Stimulated activated CD4-positive, alpha-beta T cell treated with anti-CD3 and anti-CD28 coated beads, Interleukin-1b, Interleukin-23, amount 100 ng/mL, for 24 hours (primary cell): Measurements from ENCODE around the gene PKDCC.

Source experiments
- DNase-seq, 4 experiments: peaks; one replicate each; pipeline ENCODE4 v3.0.0-alpha.2; 2020; ENCODE audit warnings: low read depth in 4 of 4, low spot score in 1 of 4

The PKDCC gene

DNA sequence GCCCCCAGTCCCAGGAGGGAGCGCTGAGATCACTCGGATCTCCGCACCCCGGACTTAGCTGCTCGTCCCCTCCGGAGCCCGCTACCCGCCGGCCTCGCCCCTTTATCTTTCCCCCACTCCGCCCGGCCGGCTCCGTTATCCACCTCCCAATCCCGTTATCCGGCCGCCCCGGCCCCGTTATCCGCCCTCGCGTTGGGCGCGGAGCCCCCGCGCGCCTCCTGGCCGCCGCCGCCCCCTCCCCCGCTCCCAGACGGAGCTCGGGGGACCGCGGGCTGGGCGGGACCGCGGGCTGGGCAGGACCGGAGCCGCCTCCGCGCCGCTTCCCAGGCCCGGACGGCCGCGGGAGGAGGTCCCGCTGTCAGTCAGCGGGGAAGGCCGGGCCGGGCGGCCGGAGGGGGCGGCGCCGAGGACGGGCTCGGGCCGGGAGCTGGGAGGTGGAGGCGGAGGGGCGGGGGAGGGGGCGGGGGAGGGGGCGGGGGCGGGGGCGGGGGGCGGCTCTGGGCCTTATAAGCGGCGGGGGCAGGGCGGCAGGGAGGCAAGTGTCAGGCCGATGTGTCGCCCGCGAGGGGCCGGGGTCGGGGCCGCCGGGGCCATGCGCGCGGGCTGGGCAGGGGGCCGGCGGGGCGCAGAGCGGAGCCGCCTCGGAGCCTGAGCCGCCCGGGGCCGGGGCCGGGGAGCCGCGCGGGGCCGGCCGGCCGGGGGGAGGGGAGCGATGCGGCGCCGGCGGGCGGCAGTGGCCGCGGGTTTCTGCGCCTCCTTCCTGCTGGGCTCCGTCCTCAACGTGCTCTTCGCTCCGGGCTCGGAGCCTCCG is at the start of gene PKDCC:
Gene PKDCC, plus strand, starts transcription at position 534 of the 811 bp plus-strand sequence. Its CDS starts 179 bp downstream, at position 713.
- peak in 1 of 4 experiments; percentile 14 for DNase-seq

DNA sequence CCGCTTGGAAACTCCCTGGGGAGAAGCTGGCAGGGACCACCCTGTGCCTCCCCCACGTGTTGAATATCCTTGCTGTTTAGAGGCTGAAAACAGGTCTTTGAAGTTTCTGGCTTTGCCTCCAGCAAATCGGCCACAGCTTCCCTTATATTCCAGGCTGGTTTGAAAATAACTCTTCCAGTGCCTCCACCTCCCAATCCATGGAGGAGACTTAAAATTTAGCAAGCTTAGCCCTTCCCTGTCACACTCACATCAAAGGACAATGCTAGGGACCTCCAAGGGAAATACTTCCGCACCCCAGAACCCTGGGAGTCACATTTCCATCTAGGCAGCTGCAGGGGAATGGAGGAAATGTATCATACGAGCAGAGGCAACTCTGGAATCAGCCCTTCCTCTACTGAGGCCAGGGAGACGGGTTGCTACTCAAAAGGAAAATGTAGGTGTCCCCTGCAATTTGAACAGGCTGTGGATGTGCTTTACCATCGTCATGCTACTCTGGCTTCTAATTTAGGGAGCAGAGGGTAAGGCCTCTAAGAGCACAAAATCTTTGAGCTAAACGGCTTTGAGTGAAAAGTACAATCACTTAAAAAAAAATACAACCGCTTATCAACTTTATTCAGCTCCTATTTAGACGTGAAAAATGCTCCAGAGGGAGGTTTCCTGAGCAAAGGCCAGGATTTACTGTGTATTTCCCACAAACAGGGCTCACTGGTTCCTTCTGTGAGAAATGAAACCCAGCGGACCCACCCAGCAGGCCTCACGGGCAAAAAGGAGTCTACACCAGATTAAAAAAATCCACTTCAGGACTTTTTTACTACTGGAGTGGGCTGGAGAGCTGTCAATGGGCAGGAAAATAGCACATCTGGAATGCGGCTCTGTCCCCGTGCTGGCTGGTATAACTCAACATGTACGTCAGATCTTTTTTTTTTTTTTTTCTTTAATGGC is 49.4 kb upstream of the PKDCC start:
- no peak for DNase-seq

DNA sequence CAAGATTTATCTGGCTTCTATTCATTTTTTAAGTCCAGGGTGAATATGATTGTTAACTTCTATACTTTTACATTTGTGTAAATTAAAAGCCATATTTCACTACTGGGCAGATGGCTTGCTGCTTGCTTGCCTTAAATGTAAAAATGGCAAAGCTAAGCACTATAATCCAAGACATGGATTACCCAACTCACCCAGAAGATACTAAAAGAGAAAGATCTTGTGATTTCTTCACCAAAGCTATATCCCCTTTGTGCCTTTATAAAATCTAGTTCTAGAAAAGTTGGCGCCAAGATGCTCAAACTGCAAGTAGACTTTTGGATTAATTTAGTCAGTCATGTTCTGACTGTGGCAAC is 48.7 kb upstream of the PKDCC start:
- DNase-seq, result no peak

- no peak for DNase-seq
Measured at GRCh38 chr2:41999592-42000281, 48.1 kb upstream of the PKDCC start.

GRCh38 chr2:42001711-42002201 is 46.1 kb upstream of the PKDCC start:
- DNase-seq, result no peak

GRCh38 chr2:42007551-42007950 is 40.3 kb upstream of the PKDCC start:
- no peak for DNase-seq

- DNase-seq, result no peak
Measured at GRCh38 chr2:42008241-42008921, 39.4 kb upstream of the PKDCC start.

DNA sequence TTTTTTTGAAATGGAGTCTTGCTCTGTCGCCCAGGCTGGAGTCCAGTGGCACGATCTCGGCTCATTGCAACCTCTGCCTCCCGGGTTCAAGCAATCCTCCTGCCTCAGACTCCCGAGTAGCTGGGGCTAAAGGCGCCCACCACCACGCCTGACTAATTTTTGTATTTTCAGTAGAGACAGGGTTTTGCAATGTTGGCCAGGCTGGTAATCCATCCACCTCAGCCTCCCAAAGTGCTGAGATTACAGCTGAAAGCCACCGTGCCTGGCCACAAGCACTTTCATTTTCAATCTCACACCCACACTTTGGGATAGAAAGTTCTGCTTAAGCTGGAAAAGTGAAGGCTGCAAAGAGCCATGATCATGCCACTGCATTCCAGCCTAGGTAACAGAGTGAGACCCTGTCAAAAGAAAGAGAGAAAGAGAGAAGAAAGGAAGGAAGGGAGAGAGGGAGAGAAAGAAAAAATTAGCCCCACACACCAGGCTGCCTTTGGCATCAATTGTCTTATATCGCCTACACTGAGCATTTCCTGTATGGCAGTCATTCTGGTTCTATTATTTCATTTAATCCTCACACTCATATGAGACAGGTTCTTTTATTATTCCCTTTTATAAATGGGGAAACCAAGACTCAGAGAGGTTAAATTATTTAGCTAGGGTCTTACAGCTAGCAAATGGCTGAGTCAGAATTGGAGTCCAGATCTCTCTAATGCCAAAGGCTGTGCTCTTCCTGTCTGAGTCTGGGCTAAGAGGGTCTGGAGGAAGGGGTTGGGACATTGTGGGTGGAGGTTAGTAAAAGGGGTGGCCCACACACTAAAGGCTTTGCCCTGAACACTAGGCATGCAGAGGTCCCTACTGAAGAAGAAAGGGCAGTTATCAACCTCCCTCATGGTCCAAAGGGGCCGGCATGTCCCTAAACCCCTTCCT is 37.9 kb upstream of the PKDCC start:
- DNase-seq, result peak in 1 of 4 experiments; percentile 3

DNA sequence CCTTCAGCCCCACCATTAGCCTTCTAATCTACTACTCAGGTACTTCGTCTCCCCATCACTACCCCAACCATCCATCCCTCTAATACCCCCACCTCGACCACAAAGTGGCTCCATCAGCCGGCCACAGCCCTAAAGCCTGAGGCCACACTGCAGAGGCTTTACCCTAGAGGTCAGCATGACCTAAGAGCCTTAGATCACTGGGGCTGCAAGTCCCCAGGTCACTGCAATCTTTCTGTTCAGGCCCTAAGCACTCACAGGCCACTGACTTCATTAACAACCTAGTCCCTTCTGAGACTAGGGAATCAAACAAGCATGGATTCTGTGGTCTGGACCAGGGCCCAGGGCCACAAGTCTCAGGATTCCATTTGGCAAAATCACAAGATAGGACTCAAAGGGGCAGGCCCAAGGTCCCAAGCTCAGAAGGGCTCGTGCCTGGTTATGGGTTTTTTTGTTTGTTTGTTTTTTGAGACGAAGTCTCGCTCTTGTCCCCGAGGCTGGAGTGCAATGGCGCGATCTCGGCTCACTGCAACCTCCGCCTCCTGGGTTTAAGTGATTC is 37.0 kb upstream of the PKDCC start:
- no peak for DNase-seq

DNA sequence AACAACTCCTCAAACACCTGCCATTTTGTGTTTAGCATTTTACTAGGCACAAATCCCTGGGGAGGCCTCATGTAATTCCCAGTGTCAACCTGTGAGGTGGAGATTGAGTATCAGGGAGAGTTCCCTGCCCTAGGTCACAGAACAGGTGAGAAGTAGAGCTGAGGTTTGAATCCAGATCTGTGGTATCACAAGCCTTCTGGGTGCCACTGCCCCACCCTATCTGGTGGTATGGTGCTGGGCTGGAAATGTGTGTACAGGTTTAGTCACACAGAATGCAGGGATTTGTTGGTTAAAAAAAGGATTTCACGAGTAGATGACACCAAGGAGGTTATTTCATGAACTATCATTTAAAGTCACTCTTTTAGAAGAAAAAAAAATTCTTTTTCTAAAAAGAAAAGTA is 35.7 kb upstream of the PKDCC start:
- DNase-seq, result no peak

- no peak for DNase-seq
Measured at GRCh38 chr2:42012651-42013050, 35.2 kb upstream of the PKDCC start.

GRCh38 chr2:42013409-42013808 is 34.4 kb upstream of the PKDCC start:
- no peak for DNase-seq

GRCh38 chr2:42021464-42021863 is 26.4 kb upstream of the PKDCC start:
- no peak for DNase-seq

- no peak for DNase-seq
Measured at GRCh38 chr2:42025151-42025582, 22.7 kb upstream of the PKDCC start.

GRCh38 chr2:42026272-42026671 is 21.5 kb upstream of the PKDCC start:
- no peak for DNase-seq

- DNase-seq, result no peak
Measured at GRCh38 chr2:42028571-42029148, 19.2 kb upstream of the PKDCC start.

- DNase-seq, result no peak
Measured at GRCh38 chr2:42029171-42029570, 18.6 kb upstream of the PKDCC start.

GRCh38 chr2:42029639-42030199 is 18.1 kb upstream of the PKDCC start:
- DNase-seq, result no peak
